ENCODE measurements around the gene CORO2B.

GRCh38 chr15:68679961-68680371 is 101.2 kb downstream of the CORO2B start:
- TF ChIP-seq, protein P1, sequence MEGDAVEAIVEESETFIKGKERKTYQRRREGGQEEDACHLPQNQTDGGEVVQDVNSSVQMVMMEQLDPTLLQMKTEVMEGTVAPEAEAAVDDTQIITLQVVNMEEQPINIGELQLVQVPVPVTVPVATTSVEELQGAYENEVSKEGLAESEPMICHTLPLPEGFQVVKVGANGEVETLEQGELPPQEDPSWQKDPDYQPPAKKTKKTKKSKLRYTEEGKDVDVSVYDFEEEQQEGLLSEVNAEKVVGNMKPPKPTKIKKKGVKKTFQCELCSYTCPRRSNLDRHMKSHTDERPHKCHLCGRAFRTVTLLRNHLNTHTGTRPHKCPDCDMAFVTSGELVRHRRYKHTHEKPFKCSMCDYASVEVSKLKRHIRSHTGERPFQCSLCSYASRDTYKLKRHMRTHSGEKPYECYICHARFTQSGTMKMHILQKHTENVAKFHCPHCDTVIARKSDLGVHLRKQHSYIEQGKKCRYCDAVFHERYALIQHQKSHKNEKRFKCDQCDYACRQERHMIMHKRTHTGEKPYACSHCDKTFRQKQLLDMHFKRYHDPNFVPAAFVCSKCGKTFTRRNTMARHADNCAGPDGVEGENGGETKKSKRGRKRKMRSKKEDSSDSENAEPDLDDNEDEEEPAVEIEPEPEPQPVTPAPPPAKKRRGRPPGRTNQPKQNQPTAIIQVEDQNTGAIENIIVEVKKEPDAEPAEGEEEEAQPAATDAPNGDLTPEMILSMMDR (IDR thresholded peaks at IDR 0.05) = no peak
- TF ChIP-seq POLR2A (IDR thresholded peaks at IDR 0.05) = no peak

All from uterus (tissue), 2 donors.